Activated CD8-positive, alpha-beta T cell treated with anti-CD3 and anti-CD28 coated beads for 36 hours (primary cell): Measurements from ENCODE around the gene JTB. TPM values are rescaled to one million over a fixed set of nuclear protein-coding genes. Genes with fewer than 3 reads are reported as not detected.

Source experiments
- ATAC-seq: fragments of 200-7000 bp; cut with Tn5 transposase; one replicate; pipeline ENCODE4 v1.10.0; 2021; ENCODE audit warnings: mild to moderate bottlenecking, moderate library complexity
- CTCF ChIA-PET: fragments of 350-600 bp; sonication (Branson Sonifier 250); formaldehyde crosslinking; loops from one replicate; lab custom pipeline; 2021; ENCODE audit warnings: antibody characterized with exemption; lab: Charles Lee
- POLR2A ChIA-PET: fragments of 350-600 bp; sonication (Branson Sonifier 250); formaldehyde crosslinking; loops from one replicate; lab custom pipeline; 2021; ENCODE audit warnings: antibody characterized with exemption; lab: Charles Lee
- DNase-seq: peaks from one replicate; pipeline ENCODE4 v3.0.0-alpha.2; 2020
- H3K27ac Mint-ChIP-seq: one replicate; pipeline ENCODE4 v1.8.0; 2021; ENCODE audit warnings: mild to moderate bottlenecking, mixed read lengths
- H3K27me3 Mint-ChIP-seq: one replicate; pipeline ENCODE4 v1.8.0; 2021; ENCODE audit warnings: mixed read lengths
- H3K36me3 Mint-ChIP-seq: one replicate; pipeline ENCODE4 v1.8.0; 2021; ENCODE audit warnings: low read depth, mixed read lengths
- H3K4me1 Mint-ChIP-seq: one replicate; pipeline ENCODE4 v1.8.0; 2021; ENCODE audit warnings: low read depth, mixed read lengths
- H3K4me3 Mint-ChIP-seq: one replicate; pipeline ENCODE4 v1.8.0; 2021; ENCODE audit warnings: mild to moderate bottlenecking, moderate library complexity, mixed read lengths
- H3K9me3 Mint-ChIP-seq: one replicate; pipeline ENCODE4 v1.8.0; 2021; ENCODE audit warnings: mixed read lengths
- CTCF ChIP-seq: fragments of 200-600 bp; IDR thresholded peaks from one replicate; pipeline ENCODE4 v1.8.0; 2022; ENCODE audit warnings: antibody characterized with exemption, mild to moderate bottlenecking
- intact Hi-C: fragments of 100-400 bp; cut with micrococcal nuclease; formaldehyde crosslinking; loops from one replicate; pipeline ENCODE4 v1.10.0; 2022
- total RNA-seq, 2 experiments: library from RNA; stranded (reverse); gene quantifications; one replicate each; pipeline ENCODE4 v1.2.3, GENCODE V29; 2021

JTB gene
- total RNA-seq, 2 experiments from 2014 or later, result 151 to 153 TPM

DNA sequence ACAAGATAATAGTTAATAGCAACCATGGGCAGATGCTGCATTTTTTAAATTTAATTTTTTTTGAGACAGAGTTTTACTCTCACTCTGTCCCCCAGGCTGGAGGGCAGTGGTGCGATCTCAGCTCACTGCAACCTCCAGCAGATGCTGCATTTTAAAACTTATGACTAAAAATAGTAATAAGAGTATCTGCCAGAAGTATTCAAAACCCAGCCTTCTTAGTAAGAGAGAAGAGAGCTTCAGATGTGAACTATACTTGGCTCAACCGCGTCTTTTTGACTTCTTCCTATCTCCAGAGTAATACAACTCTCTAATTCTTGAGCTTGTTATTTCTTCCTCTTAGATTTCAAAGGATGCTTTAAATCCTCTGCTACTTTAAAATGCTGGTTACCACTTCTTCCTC is 17.7 kb upstream of the JTB start:
- Mint-ChIP-seq H3K36me3 (peaks cover 51% of the 10 kb centered on the region), H3K9me3 (peaks cover 2% of the 10 kb centered on the region), H3K27me3 (no peaks in the 10 kb centered on the region), H3K4me1 (peaks cover 15% of the 10 kb centered on the region), H3K4me3 (no peak overlapping the region), H3K27ac (peak overlapping the region; percentile 50)
- DNase-seq (no peak), ATAC-seq (no peak)
- TF ChIP-seq CTCF, result no peak
- ChIA-PET POLR2A (interaction anchor here (0.8 to 12.7 kb wide), 9 partner anchors 7 to 189 kb away, joined by 3 to 237 read pairs (median 4); partner anchors contain the start of genes CREB3L4, JTB and NUP210L), CTCF (interaction anchor here (0.6 to 1.9 kb wide), 2 partner anchors 8 to 77 kb away, joined by 3 to 9 read pairs; partner anchors contain the start of gene RAB13)
- intact Hi-C loops, result loop anchor here (10.0 kb wide), 2 partner anchors 160 to 270 kb away; partner anchors contain the start of gene NUP210L

GRCh38 chr1:153991806-153992205 is 14.3 kb upstream of the JTB start:
- ATAC-seq (no peak), DNase-seq (no peak)
- ChIA-PET POLR2A (interaction anchor here (0.6 to 12.7 kb wide), 21 partner anchors 10 to 423 kb away, joined by 3 to 237 read pairs (median 5); partner anchors contain the start of genes CREB3L4, CRTC2, DENND4B and GATAD2B), CTCF (interaction anchor here (0.9 to 2.2 kb wide), 6 partner anchors 15 to 343 kb away, joined by 3 to 7 read pairs (median 4); partner anchors contain the start of genes DENND4B, HAX1 and JTB)
- peaks cover 51% of the 10 kb centered on the region for H3K36me3 Mint-ChIP-seq
- no peak for TF ChIP-seq CTCF
- no peaks in the 10 kb centered on the region for H3K27me3 Mint-ChIP-seq
- H3K27ac Mint-ChIP-seq, result peak overlapping the region; percentile 98
- peaks cover 22% of the 10 kb centered on the region for H3K4me1 Mint-ChIP-seq
- intact Hi-C loops, result loop anchor here (2.0 to 10.0 kb wide), 3 partner anchors 35 to 273 kb away; partner anchors contain the start of gene NUP210L
- peaks cover 2% of the 10 kb centered on the region for H3K9me3 Mint-ChIP-seq
- H3K4me3 Mint-ChIP-seq, result peak overlapping the region; percentile 95

DNA sequence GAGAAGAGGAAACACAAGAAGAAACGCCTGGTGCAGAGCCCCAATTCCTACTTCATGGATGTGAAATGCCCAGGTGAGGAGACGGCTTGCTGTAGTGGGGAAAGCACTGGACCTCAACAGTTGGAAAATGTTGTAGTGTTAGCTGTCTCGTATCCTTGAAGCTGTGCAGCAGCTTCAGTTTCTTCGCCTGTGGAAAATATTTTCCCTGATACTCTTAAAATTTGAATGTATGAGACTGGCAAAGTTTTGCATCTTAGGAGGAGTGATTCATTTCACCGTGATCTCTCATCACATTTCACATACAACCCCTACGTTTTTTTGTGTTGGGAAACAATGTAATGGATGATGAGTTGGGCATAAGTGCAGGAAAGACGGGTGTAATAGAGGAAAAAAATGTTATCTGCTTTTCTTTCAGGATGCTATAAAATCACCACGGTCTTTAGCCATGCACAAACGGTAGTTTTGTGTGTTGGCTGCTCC is 13.7 kb upstream of the JTB start:
- H3K36me3 Mint-ChIP-seq, result peaks cover 51% of the 10 kb centered on the region

DNA sequence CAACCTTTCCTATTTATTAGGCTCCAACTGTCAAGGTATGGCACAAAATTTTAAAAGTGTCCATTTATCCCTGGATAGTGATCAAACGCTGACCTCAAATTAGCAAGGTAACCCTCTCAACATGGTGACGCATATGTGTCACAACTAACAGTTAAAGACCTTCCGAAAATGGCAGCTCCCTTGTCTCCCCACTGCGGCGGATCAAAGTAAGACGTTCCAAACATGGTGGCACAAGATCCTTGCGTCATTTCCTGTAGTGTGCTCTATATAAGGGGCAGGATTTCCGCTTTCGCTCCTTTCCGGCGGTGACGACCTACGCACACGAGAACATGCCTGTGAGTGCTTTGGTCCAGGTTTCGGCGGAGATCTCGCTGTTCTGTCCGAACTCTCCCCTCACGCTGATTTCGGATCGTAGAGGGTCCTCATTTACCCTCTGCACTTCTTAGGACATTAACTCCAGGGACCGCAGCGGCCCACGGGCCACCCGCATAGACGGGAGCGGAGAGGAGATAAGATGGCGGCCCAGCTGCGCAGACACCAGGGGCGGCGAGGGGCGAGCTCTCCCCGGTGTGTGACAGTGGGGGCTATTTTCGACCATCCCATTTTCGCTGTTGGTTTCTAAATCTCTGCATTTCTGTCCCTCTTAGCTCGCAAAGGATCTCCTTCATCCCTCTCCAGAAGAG is 13.1 kb upstream of the JTB start, which contains the start of gene RPS27:
Gene RPS27 (plus strand): TSS at position 295 of the 683 bp plus-strand sequence. CDS start 35 bp downstream, at position 330.
- ATAC-seq (peak; percentile 85), DNase-seq (peak; percentile 93)
- Mint-ChIP-seq H3K27me3 (no peaks in the 10 kb centered on the region), H3K36me3 (peaks cover 48% of the 10 kb centered on the region), H3K4me3 (peak within 1 kb of the TSS; percentile 95), H3K4me1 (peaks cover 28% of the 10 kb centered on the region), H3K27ac (peak within 1 kb of the TSS; percentile 98), H3K9me3 (peaks cover 2% of the 10 kb centered on the region)
- ChIA-PET CTCF (interaction anchor here (1.0 to 2.2 kb wide), 7 partner anchors 13 to 344 kb away, joined by 3 to 7 read pairs (median 4); partner anchors contain the start of genes DENND4B and JTB), POLR2A (interaction anchor here (0.6 to 12.7 kb wide), 42 partner anchors 8 to 356 kb away, joined by 3 to 237 read pairs (median 4); partner anchors contain the start of genes CREB3L4, CRTC2, DENND4B and GATAD2B)
- no peak for TF ChIP-seq CTCF
- intact Hi-C loops, result loop anchor here (2.0 to 10.0 kb wide), 3 partner anchors 34 to 274 kb away; partner anchors contain the start of gene NUP210L

More for the DNA sequence above, 13.7 kb upstream of the JTB start:
- TF ChIP-seq CTCF, result no peak
- Mint-ChIP-seq H3K9me3 (peaks cover 2% of the 10 kb centered on the region), H3K27ac (peak overlapping the region; percentile 98), H3K4me3 (peak overlapping the region; percentile 95), H3K27me3 (no peaks in the 10 kb centered on the region), H3K4me1 (peaks cover 26% of the 10 kb centered on the region)
- CTCF ChIA-PET, result interaction anchor here (1.0 to 2.2 kb wide), 8 partner anchors 14 to 344 kb away, joined by 3 to 7 read pairs (median 4); partner anchors contain the start of genes DENND4B, HAX1 and JTB
- no peak for ATAC-seq
- no peak for DNase-seq
- intact Hi-C loops, result loop anchor here (2.0 to 10.0 kb wide), 3 partner anchors 34 to 274 kb away; partner anchors contain the start of gene NUP210L
- POLR2A ChIA-PET, result interaction anchor here (0.6 to 12.7 kb wide), 28 partner anchors 11 to 424 kb away, joined by 3 to 237 read pairs (median 6); partner anchors contain the start of genes CREB3L4, CRTC2, DENND4B and GATAD2B
